DND-41 (cell line): ENCODE measurements around the gene TBCD.

Experiments
- CTCF ChIP-seq: IDR thresholded peaks from 2 replicates; pipeline ENCODE4 v1.5.1; 2012; ENCODE audit warnings: borderline replicate concordance, low read length, moderate library complexity, mild to moderate bottlenecking; ENCODE audit not compliant: poor library complexity, severe bottlenecking; ENCODE audit errors: extremely low read depth
- EZH2 ChIP-seq: IDR thresholded peaks from 3 replicates; pipeline ENCODE4 v1.6.1; 2012; ENCODE audit warnings: borderline replicate concordance, low read depth, mild to moderate bottlenecking, moderate library complexity, low read length, inconsistent platforms; ENCODE audit not compliant: severe bottlenecking

- TF ChIP-seq CTCF (no peak), EZH2 (no peak)
These were observed 180.8 kb downstream of the TBCD start for GRCh38 chr17:82932518-82933310.
